ENCODE measurements around the gene PEX26. TPM values are rescaled to one million over a fixed set of nuclear protein-coding genes. Genes with fewer than 3 reads are reported as not detected.
"Not testable (repeated sequence)": the region's sequence is repeated elsewhere in the genome, so short reads cannot be mapped to it uniquely, and the experiment has no call there.

Gene PEX26
- total RNA-seq, 1 experiment from 2014 or later, result 30.6 TPM

GRCh38 chr22:18133452-18133851, 55.7 kb downstream of the PEX26 start:
- ChIA-PET CTCF (no interaction called here), POLR2A (ENCODE audit: unreplicated experiment) (no interaction called here)

DNA sequence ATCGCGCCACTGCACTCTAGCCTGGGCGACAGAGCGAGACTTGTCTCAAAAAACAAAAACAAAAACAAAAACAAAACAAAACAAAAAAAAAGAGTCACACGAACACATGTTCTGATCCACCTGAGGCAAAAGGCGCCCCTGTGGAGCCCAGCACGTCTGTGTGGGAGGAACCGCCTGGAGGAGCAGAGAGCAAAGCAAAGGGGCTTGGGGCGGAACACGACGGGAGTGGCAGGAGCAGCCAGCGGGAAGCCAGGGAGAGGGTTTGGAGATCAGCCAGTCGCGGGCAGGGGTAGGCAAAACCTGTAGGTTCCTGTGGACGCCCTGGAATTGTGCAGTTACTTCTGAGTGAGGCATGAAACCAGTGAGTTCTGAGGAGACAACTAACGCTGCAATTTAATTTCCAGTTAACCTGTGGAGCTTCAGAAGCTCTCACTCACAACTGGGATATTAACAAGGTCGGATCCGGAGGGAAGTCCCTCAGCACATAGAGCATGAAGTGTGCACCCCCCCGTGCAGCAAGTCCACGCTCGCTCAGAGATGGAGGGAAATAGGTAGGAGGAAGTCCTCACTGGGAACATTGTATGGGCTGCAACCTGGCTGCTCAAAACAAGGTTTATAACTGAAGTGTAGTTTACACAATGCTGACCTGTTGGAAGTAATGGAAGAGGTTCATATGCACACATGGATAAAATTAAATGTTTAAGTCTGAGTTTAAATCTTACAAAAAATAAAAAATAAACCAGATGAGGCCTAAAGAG, 59.0 kb downstream of the PEX26 start:
- DNase-seq (no peak), ATAC-seq (no peak)
- no peaks in the 10 kb centered on the region for H3K27me3 ChIP-seq (ENCODE audit: low read length)
- intact Hi-C loops (cut with micrococcal nuclease), result no loop called here
- H3K79me2 ChIP-seq (ENCODE audit: low read length), result no peaks in the 10 kb centered on the region
- H4K20me1 ChIP-seq (ENCODE audit: low read length), result no peaks in the 10 kb centered on the region
- no peak for TF ChIP-seq CTCF (conservative IDR thresholded peaks at IDR 0.05; ENCODE audit: low read depth, low read length)
- TF ChIP-seq EZH2 (IDR thresholded peaks at IDR 0.05; ENCODE audit: low read length, unreplicated experiment), result no peak
- no peak for TF ChIP-seq EZH2phosphoT487 (IDR thresholded peaks at IDR 0.05; ENCODE audit: borderline replicate concordance, low read length)
- no peak overlapping the region for H2AFZ ChIP-seq (ENCODE audit: low read length)
- H3K9me3 ChIP-seq (ENCODE audit: low read length), result no peaks in the 10 kb centered on the region
- H3K9ac ChIP-seq (ENCODE audit: low read length), result no peak overlapping the region
- no peak overlapping the region for H3K4me3 ChIP-seq (ENCODE audit: low read length)
- POLR2A ChIA-PET (ENCODE audit: unreplicated experiment), result no interaction called here
- H3F3A ChIP-seq (ENCODE audit: low read length, unreplicated experiment), result no peaks in the 10 kb centered on the region
- H3K9me2 ChIP-seq (replicated peaks; ENCODE audit: low read length), result no peaks in the 10 kb centered on the region
- no peak overlapping the region for H3K27ac ChIP-seq (ENCODE audit: low read length)
- CTCF ChIA-PET, result no interaction called here
- no peak overlapping the region for H3K4me2 ChIP-seq (ENCODE audit: low read length)
- H3K36me3 ChIP-seq (ENCODE audit: low read depth, low read length), result no peaks in the 10 kb centered on the region
- no peaks in the 10 kb centered on the region for H3K4me1 ChIP-seq (ENCODE audit: insufficient read depth, low read length)
- BruUV-seq (replicated peaks), result no TSS peak

More at GRCh38 chr22:18133452-18133851, 55.7 kb downstream of the PEX26 start:
- Histone ChIP-seq H3K4me3 (ENCODE audit: low read length) (no peak overlapping the region), H3K27me3 (ENCODE audit: low read length) (no peaks in the 10 kb centered on the region), H3K9me2 (replicated peaks; ENCODE audit: low read length) (no peaks in the 10 kb centered on the region), H2AFZ (ENCODE audit: low read length) (no peak overlapping the region), H3K79me2 (ENCODE audit: low read length) (no peaks in the 10 kb centered on the region), H3K36me3 (ENCODE audit: low read depth, low read length) (no peaks in the 10 kb centered on the region), H3K27ac (ENCODE audit: low read length) (no peak overlapping the region), H3K9ac (ENCODE audit: low read length) (no peak overlapping the region), H3K9me3 (ENCODE audit: low read length) (no peaks in the 10 kb centered on the region), H4K20me1 (ENCODE audit: low read length) (no peaks in the 10 kb centered on the region), H3F3A (ENCODE audit: low read length, unreplicated experiment) (no peaks in the 10 kb centered on the region), H3K4me1 (ENCODE audit: insufficient read depth, low read length) (no peaks in the 10 kb centered on the region), H3K4me2 (ENCODE audit: low read length) (no peak overlapping the region)
- no peak for TF ChIP-seq CTCF (conservative IDR thresholded peaks at IDR 0.05; ENCODE audit: low read depth, low read length)
- no peak for TF ChIP-seq EZH2phosphoT487 (IDR thresholded peaks at IDR 0.05; ENCODE audit: borderline replicate concordance, low read length)
- TF ChIP-seq EZH2 (IDR thresholded peaks at IDR 0.05; ENCODE audit: low read length, unreplicated experiment), result no peak
- BruUV-seq (replicated peaks), result no TSS peak
- intact Hi-C loops (cut with micrococcal nuclease), result no loop called here
- no peak for ATAC-seq
- no peak for DNase-seq

DNA sequence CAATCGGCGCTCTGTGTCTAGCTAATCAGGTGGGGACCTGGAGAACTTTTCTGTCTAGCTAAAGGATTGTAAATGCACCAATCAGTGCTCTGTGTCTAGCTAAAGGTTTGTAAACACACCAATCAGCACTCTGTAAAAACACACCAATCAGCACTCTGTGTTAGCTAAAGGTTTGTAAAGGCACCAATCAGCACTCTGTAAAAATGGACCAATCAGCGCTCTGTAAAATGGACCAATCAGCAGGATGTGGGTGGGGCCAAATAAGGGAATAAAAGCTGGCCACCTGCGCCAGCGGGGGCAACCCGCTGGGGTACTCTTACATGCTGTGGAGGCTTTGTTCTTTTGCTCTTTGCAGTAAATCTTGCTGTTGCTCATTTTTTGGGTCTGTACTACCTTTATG, 63.2 kb downstream of the PEX26 start:
- H3K9me3 ChIP-seq (ENCODE audit: low read length); CTCF ChIA-PET; H3K36me3 ChIP-seq (ENCODE audit: low read depth, low read length); DNase-seq; BruUV-seq (replicated peaks); H3K4me2 ChIP-seq (ENCODE audit: low read length); H3K27ac ChIP-seq (ENCODE audit: low read length); H3K27me3 ChIP-seq (ENCODE audit: low read length); H3K9me2 ChIP-seq (replicated peaks; ENCODE audit: low read length); H4K20me1 ChIP-seq (ENCODE audit: low read length); H2AFZ ChIP-seq (ENCODE audit: low read length); ATAC-seq; H3F3A ChIP-seq (ENCODE audit: low read length, unreplicated experiment); H3K4me3 ChIP-seq (ENCODE audit: low read length); H3K4me1 ChIP-seq (ENCODE audit: insufficient read depth, low read length); H3K9ac ChIP-seq (ENCODE audit: low read length); H3K79me2 ChIP-seq (ENCODE audit: low read length); intact Hi-C loops (cut with micrococcal nuclease): not testable (repeated sequence)
- POLR2A ChIA-PET (ENCODE audit: unreplicated experiment), result interaction anchor here (0.6 kb wide), 1 partner anchor 8 kb away, joined by 3 read pairs; no protein-coding TSS in a partner anchor

All from PC-3 (cell line).